Measurements from ENCODE around the gene NTM.

NTM gene

DNA sequence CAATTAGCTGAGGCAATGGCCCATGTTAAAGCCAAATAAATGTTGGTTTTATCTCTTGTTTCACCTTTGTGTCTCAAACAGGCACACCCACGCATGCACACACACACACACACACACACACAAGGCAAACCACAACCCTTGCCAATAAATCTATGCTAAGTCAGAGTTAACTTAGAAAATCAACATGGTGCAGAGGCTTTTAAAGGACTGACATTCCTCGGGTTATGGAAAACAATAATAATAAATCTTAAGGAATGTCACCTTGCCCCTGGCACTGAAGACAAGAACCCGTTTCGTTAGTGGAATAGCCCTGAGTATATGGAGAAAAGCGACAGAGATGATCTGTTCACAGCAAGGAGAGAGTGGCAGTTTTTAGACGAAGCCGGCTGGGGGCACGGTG lies 326.3 kb downstream of the NTM start:
- no peak for DNase-seq (ENCODE audit: extremely low read depth in 1 of 2, low read depth in 1 of 2)

DNA sequence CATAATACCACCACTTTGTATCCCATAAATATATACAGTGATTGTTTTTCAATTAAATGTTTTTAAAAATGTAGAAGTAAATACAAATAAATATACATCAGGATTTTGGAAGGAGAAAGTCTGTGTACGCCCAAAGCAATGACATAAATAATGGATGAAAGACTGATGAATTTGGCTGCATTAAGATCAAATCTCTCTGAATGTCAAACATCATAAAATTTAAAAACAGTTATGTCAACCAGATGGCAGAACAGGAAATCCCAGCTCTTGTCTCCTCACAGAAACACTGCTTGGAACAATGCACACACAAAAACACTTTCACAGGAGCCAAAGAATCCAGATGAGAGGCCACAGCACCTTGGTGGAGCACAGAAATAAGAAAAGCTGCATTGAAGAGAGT lies 332.9 kb downstream of the NTM start:
- no peak for DNase-seq (ENCODE audit: extremely low read depth in 1 of 2, low read depth in 1 of 2)

DNA sequence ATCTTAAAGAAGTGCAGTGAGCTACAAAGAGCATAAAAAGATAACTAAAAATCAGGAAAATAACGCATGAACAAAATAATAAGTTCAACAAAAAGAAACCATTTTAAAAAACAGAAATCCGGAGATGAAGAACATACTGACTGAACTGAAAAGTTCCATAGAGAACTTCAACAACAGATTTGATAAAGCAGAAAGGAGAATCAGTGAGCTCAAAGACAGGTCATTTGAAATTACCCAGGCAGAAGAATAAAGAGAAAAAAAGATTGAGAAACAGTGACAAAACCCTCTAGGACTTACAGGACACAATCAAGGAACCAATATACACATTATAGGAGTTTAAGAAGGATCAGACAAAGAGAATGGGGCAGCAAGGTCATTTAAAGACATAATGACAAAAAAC lies 334.3 kb downstream of the NTM start:
- no peak for DNase-seq (ENCODE audit: extremely low read depth in 1 of 2, low read depth in 1 of 2)

DNA sequence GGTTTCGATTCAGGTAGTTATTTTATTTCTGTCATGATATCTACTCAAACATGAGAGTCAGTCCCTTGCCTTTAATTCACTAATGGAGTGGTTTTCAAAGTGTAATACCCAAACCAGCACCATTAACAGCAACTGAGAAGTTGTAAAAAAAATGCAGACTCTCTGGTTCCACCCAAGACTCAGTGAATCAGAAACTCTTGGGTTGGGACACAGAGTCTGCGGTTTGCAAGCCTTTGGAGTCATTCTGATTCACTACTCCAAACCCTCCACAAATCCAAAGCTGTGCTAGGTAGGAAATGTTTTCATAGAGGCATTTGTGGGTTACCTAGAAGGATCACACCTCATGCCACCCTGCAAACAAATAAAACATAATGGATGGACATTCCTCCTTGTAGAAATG lies 340.1 kb downstream of the NTM start:
- no peak for DNase-seq (ENCODE audit: extremely low read depth in 1 of 2, low read depth in 1 of 2)

DNA sequence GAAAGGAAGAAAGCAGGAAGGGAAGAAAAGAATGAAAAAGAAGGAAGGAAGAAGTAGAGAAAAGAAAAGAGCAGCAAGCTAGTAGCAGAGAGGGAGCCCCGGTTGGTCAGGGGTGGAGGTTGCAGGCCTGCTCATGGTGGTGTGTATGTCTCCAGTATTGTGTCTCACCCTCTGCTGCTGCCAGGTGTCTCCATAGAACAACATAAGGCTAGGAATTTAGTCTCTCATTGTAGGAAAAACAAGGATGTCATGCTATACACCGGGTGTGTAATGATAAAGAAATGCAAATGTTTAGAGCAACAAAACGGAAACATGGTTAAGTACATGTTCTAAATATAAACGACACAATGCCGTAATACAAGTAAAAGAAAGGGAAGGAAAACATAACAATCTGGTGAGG lies 342.5 kb downstream of the NTM start:
- DNase-seq (ENCODE audit: extremely low read depth in 1 of 2, low read depth in 1 of 2) = no peak

DNA sequence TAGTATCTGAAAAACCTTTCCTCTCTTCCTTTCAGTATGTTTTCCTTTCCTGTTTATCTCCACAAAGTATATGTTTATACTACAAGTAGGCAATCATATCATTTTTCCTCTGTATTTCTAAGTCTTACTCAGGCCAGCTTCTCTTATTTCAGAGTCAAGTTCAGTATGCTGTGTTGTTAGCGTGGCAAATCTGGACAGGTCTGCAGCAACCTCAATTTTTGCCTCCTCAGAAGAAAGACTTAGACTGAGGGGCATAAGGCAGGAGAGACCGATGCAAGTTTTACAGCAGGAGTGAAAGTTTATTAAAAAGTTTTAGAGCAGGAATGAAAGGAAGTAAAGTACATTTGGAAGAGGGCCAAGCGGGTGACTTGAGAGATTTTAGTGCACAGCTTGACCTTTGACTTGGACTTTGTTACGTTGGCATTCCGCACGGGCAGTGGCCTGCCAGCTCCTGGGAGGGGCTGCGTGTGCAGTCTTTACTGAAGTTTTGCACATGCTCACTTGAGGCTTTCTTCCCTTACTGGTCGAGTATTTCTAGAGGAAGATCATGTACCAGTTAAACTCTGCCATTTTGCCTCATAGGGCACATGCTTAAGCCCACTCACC lies 343.2 kb downstream of the NTM start:
- no peak for DNase-seq (ENCODE audit: extremely low read depth in 1 of 2, low read depth in 1 of 2)

DNA sequence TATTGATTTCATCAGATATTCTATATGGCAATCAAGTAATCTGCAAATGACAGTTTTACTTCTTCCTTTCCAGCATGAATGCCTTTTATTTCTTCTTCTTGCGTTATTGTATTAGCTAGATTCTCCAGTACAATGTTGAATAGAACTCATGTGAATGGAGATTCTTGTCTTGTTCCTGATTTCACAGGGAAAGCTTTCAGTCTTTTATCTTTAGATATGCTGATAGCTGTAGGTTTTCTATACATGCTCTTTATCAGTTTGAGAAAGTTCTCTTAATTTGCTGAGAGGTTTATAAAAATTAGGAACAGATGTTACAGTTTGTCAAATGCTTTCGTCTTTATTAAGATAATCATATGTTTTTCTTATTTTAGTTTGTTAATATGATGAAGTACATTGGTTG lies 347.2 kb downstream of the NTM start:
- DNase-seq (ENCODE audit: extremely low read depth in 1 of 2, low read depth in 1 of 2) = no peak

DNA sequence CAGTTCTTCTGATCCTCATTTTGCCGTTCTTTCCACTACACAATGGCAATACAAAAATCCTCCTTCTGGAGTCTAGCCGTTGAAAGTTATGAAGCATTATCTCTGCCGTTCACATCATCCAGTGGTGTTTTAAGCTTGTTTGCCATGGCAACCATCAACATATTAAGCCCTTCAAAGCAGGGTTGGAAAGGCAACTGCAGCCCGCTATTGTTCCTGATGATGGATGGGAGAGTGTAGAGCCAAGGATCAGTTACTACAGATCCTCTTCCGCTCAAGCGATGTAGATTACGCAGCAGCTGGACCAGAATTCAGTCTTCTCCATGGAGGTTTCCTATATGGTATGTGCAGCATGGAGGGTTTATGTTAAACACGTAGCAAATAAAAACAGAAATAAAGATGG lies 352.7 kb downstream of the NTM start:
- DNase-seq (ENCODE audit: extremely low read depth in 1 of 2, low read depth in 1 of 2) = no peak

DNA sequence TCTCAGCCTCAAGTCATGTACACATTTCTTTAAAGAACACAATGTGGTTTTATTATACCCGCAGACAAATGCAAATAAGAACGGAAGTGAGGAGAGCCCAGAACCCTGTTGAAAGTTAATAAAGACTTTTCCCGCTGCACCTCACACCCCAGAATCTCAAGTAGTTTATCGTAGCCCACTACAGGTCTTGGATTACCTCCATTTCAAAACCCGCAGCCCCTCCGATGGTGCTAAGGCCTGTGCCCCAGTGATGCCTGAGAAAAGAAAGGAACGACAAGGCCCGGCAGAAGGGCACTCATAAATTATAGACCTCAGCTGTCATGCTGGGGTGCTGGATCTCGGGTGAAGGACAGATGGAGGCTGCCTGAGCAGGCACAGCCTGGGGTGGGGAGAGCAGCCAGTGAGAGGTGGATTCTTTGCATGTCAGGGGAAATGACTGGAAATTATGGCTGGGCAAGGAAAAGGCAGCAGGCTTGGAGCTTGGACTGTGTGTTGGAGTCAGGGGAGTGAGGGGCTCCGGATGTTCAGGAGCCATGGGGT lies 354.1 kb downstream of the NTM start:
- no peak for DNase-seq (ENCODE audit: extremely low read depth in 1 of 2, low read depth in 1 of 2)

DNA sequence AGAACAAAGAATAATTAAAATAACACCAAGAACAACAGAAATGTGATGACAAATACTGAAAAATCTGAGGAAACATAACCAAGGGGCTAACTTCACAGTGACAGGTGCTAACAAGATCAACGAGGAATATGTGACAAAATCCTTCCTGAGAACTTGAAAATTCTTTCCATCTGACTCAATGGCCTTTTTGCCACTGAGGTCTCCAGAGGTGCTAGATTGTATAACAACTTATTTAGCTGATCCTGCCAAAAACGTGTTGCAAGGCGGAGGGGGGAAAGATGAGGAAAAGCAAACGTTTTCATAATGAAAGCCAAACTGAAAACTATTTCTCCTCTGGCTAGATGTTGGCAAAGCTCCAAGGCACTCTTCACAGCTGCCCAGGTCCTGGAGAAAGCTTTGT lies 364.5 kb downstream of the NTM start:
- no peak for DNase-seq (ENCODE audit: extremely low read depth in 1 of 2, low read depth in 1 of 2)

DNA sequence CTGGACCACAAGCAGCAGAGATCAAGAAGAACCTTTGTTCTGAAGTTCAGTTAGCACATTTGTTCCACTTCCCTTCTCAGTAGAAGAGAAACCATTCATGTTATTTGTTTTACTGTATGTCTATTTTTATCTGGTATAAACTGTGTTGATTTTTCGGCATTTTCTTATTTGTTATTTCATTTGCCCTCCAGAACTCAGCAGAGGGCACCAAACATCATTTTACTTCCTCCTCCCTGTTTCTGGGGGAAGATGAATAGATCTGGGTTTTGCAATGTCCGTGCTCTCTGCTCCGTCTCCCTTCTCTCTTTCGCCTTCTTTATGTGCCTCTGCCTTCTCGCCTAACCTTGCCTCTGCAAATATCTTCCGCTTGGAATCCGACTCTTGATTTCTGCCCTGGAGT lies 366.9 kb downstream of the NTM start:
- DNase-seq (ENCODE audit: extremely low read depth in 1 of 2, low read depth in 1 of 2) = no peak

DNA sequence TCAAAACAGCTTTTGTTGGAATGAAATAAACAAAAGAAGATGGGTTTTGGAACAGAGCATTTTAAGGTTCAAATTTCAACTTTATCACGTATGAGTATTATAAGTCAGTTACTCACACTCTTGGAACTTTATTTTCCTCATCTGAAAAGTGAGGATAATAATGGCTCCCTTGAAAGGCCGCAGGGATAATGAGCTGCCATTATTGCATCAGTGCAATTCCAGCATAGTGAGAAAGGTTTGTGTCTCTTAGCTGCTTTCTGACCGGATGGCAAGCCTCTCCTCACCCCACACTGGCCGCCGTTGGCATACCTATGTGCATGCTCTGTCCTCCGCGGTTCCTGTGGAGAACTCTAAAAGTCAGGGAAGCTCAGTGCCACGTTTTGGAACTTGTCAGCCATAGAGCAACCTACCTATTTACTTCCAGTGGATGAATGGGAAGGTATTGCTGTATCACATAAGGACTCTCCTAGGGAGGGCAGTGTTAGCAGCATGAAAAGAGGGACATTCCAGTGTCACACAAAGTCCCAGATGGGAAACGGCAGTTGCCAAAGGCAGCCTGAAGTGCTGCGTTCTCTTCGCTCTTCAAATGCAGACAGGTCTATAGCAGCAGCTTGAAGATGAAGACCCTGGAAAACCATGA lies 368.9 kb downstream of the NTM start:
- no peak for DNase-seq (ENCODE audit: extremely low read depth in 1 of 2, low read depth in 1 of 2)

DNA sequence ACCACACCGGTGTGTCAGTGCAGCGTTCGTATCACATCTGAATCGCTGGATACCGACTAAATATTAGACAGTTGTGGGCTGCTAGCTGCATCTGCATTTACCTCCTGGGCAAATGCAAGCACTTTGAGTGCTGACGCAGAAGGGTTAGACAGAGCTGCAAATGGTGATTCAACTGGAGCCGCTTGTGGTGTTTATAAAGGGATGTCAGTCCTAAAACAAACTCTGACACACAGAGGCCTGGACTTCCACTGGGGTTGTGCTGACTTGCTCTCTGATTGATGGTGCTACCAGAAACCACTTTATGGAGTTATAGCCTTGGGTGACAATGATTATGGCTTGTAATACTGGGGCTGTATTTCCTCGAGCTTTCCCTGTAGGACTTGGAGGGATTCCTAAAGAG lies 374.4 kb downstream of the NTM start:
- no peak for DNase-seq (ENCODE audit: extremely low read depth in 1 of 2, low read depth in 1 of 2)

DNA sequence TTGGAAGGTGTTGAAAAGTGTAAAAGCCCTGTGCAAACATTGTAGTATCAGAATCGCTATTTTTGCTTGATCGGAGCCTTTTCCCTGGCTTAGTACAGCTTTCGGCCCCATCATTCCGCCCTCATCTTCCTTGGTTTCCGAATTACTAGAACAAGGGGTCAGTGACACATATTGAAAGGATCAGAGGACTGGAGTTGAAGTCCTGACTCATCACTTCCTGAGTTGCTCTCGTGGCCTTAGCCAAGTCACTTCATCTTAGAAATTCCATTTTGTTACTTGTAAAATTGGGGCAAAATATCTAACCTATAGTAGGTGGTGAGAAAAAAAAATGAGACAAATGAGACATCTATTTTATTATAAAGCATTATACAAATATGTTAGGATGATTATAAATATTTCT lies 375.0 kb downstream of the NTM start:
- DNase-seq (ENCODE audit: extremely low read depth in 1 of 2, low read depth in 1 of 2) = no peak

DNA sequence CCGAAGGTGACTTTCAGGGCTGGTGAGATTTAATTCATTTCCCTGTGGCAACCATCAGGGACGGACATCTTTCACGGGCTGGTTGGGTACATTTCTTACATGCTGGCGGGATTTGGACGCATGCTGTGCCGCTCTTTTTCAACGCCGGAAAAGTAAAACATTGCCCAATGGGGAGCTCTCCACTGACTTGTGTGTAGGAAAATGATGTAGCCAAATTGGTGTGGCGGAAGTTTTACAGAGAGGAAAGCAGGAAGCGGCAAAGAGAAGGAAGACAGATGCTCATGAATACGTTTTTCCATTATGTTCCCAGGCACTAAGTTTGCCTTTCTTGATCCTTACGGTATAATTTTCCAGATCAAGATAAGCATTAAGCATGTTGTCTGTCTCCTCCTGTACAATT lies 375.8 kb downstream of the NTM start:
- no peak for DNase-seq (ENCODE audit: extremely low read depth in 1 of 2, low read depth in 1 of 2)

DNA sequence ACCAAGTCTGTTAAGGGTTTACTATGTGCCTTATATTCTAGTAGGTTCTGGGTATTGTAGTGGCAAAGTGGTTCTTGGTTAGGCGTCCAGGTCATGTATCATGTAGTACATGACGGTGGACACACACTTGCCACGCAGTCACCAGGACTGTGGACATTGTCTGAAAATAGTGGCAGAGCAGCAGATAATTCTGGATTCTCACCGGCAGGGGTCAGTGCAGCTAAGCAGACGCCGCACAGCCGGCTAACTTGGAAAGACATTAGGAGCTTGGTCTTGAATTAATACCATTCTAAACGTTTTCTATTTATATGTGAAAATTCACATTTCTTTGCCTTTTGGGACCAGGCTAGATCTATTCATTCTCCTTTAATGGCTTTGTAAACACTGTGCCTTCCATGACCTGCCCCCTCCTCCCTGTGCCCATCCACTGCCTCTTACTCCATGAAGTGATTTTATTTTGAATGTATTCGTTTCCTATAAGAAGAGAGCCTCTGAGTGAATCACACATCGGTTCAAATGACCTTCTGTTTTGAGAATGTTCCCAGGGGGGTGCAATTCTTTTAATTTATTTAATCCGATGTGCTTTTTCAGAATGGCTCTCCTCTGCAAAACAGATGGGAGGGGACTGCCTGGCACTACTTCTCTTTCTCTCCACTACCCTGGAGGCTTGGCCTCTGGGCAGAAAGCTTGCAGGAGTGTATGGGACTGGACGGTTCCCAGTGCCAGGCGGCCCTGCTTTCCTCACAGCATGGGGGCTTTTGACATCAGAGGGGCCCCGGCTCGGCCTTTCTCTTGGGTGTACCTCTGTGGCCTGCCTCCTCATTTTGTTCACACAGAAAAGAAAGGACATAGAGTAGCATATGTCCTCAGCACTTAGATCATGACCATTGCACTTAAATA lies 378.0 kb downstream of the NTM start:
- DNase-seq (ENCODE audit: extremely low read depth in 1 of 2, low read depth in 1 of 2) = peak in 1 of 2 donors; percentile 6

DNA sequence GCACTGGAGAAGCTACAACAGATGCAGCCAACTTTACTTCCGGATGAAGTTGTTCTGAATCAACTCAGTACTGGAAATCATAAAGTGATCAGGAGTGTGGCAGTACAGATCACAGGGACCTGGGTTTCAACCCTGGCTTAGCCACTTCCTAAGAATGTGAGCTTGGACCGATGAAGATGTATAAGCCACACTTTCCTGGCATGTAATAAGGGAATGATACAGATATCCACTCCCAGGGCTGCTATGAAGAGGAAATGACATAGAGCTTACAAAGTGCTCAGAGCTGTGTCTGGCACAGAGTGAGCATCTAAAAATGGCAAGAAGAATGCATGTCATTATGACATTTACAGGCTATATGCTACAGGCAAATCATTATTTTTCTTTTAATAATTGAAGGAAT lies 378.7 kb downstream of the NTM start:
- no peak for DNase-seq (ENCODE audit: extremely low read depth in 1 of 2, low read depth in 1 of 2)

DNA sequence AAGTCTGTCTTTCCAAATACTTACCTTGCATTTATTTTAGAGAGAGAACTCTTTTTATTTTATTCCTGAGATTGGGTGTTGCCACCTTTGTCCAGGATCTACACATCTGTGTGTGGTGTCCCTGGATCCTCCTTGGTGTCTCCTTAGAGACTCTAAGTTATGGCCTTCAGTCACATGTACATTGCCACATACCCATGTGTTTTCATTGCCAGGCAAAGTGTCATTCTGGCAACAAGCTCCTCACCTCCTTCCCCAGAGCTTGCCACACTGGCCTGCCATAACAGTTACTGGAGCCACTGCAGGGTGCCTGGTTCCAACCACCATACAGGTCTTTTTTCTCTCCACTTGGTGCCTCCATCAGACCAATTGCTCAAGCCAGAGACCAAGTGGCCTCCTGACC lies 379.7 kb downstream of the NTM start:
- no peak for DNase-seq (ENCODE audit: extremely low read depth in 1 of 2, low read depth in 1 of 2)

DNA sequence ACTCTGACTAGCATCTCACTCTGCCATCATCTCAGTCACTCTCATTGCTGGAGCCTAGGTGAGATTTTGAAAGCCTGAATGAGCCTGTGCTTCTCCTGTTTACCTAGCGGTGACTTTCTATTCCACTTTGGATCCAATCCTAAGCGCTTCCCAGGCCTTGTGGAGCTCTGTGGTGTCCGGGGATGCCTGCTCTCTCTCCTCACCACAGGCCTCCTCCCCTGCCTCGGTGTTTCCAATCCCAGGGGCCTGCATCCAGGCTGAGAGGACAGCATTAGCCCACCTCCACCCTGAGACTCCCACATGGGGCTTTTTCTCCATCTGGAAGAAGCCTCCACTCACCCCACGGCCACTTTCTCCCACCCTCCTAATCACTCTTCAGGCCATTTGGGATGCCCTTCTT lies 380.3 kb downstream of the NTM start:
- no peak for DNase-seq (ENCODE audit: extremely low read depth in 1 of 2, low read depth in 1 of 2)

DNA sequence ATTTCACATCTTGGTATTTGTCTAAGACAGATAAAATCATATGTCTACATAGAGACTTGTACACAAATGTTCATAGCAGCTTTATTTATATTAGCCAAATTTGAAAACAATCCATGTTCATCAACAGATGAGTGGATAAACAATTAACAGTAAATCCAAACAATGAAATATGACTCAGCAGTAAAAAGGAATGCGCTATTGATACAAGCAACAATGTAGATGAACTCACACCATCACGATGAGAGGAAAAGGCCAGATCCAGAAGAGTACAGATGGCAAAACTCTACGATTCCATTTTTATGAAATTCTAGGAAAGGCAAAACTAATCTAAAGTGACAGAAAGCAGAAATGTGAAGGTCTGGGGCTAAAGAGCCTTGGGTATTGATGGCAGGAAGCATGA lies 384.3 kb downstream of the NTM start:
- DNase-seq (ENCODE audit: extremely low read depth in 1 of 2, low read depth in 1 of 2) = no peak

DNA sequence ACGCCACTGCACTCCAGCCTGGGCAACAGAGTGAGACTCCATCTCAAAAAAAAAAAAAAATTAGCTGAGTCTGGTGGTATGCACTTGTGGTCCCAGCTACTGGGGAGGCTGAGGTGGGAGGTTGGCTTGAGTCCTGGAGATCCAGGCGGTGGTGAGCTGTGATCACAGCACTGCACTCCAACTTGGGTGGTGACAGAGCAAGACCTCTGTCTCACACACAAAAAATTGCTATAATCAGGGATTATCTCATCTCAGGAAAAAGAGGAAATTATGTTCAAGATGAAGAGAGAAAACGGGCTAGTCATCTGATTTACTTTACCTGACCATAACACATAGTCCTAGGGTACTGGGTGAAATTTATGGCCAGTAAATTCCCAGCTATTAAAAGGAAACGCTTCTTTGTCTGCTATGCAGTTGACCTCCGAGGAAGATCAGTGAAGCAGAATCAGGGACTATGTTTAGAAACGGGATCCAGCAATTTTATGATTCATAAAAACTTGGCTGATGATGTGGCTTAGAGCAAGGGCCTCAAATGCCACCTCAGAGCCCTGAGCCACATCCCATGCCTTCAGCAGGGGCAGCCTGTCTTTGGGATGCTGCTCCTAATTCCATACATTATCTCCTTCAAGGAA lies 386.2 kb downstream of the NTM start:
- no peak for DNase-seq (ENCODE audit: extremely low read depth in 1 of 2, low read depth in 1 of 2)

Data from stimulated activated CD8-positive, alpha-beta memory T cell treated with anti-CD3 and anti-CD28 coated beads, Interleukin-7, amount 100 ng/mL, for 48 hours (primary cell).